K562 treated with DMSO at 1 percent for 4 hours (cell line): Measurements from ENCODE around the gene TAL1. TPM values are rescaled to one million over a fixed set of nuclear protein-coding genes. Genes with fewer than 3 reads are reported as not detected.

Experiments
- total RNA-seq: library from RNA; unstranded; fragments of 300-600 nt; gene quantifications from 2 replicates; pipeline ENCODE4 v1.2.3, GENCODE V29; 2022; ENCODE audit not compliant: insufficient read depth

The TAL1 gene
- total RNA-seq: 22.6 and 82.8 TPM in 2 replicates

GRCh38 chr1:47232187-47232874 is at the start of gene TAL1:
TSS of gene TAL1 (minus strand) at chr1:47232225. CDS start at chr1:47225888, 6,337 bp downstream.

GRCh38 chr1:47189844-47190508 is 42.0 kb downstream of the TAL1 start, which contains the start of gene PDZK1IP1:
TSS of gene PDZK1IP1 (minus strand) at chr1:47190036. CDS start at chr1:47189932, 104 bp downstream.

Other genes with a start within 250 kb of the TAL1 start
- gene CYP4X1, start 208.6 kb downstream of the TAL1 start, total RNA-seq: 0.34 TPM in 1 of 2 replicates, not detected in the other
- gene CYP4Z1, start 165.0 kb downstream of the TAL1 start, total RNA-seq: not detected in 2 replicates
- not detected in 2 replicates for gene CYP4A22, start 94.8 kb downstream of the TAL1 start, total RNA-seq
- 1.5 TPM in 1 of 2 replicates, not detected in the other for gene PDZK1IP1, start 42.2 kb downstream of the TAL1 start, total RNA-seq
- 28.3 and 35.1 TPM in 2 replicates for gene STIL, start 81.9 kb upstream of the TAL1 start, total RNA-seq
- gene CMPK1, start 101.6 kb upstream of the TAL1 start, total RNA-seq: 69.4 and 83.5 TPM in 2 replicates
- 0.67 TPM in 1 of 2 replicates, not detected in the other for gene FOXE3, start 184.1 kb upstream of the TAL1 start, total RNA-seq
- gene FOXD2, start 205.8 kb upstream of the TAL1 start, total RNA-seq: 2.9 and 3.0 TPM in 2 replicates